A549 (cell line): ENCODE results near the gene STX8. TPM values are rescaled to one million over a fixed set of nuclear protein-coding genes. Genes with fewer than 3 reads are reported as not detected.
A peak's percentile ranks its signal among the peaks of the same experiment; 100 is the strongest.

ENCODE experiments used
- ATAC-seq, 2 experiments: fragments of 200-7000 bp in 1 of 2; fragments of >200 bp in 1 of 2; cut with Nextera tagmentation in 1 of 2; cut with Tn5 transposase in 1 of 2; 3 replicates each; pipeline versions ENCODE4 v1.8.0 to v1.9.1; 2018 to 2020; ENCODE audit warnings: mild to moderate bottlenecking in 1 of 2, moderate library complexity in 1 of 2
- CTCF ChIA-PET: fragments of 300-600 bp; sonication (Branson Sonifier 250); formaldehyde crosslinking; extraction: SDS; loops from one replicate; lab custom pipeline; 2021; ENCODE audit warnings: antibody characterized with exemption, inconsistent platforms; lab: Yijun Ruan, JAX
- POLR2A ChIA-PET: fragments of 350-600 bp; formaldehyde crosslinking; extraction: SDS; loops from one replicate; lab custom pipeline; 2021; ENCODE audit warnings: antibody characterized with exemption, inconsistent platforms; lab: Yijun Ruan, JAX
- DNase-seq, 2 experiments: peaks; one replicate each; pipeline versions ENCODE4 v3.0.0 to v3.0.0-alpha.2; 2011 to 2016; ENCODE audit warnings: low read depth in 1 of 2, low spot score in 1 of 2
- FAIRE-seq: peaks from 2 replicates; lab custom pipeline; 2011; peaks lifted over from hg19 to GRCh38; lab: Jason Lieb, UNC
- H3K27ac ChIP-seq, 2 experiments: fragments of >200 bp; sonication (Bioruptor Twin); formaldehyde crosslinking; 3 replicates each; pipeline ENCODE4 v1.5.1; 2016 to 2017
- H3K4me1 ChIP-seq: fragments of >200 bp; sonication (Bioruptor Twin); formaldehyde crosslinking; 3 replicates; pipeline ENCODE4 v1.6.1; 2016
- H3K4me2 ChIP-seq: fragments of >200 bp; sonication (Bioruptor Twin); formaldehyde crosslinking; 3 replicates; pipeline ENCODE4 v1.6.1; 2016
- H3K4me3 ChIP-seq: fragments of >200 bp; sonication (Bioruptor Twin); formaldehyde crosslinking; 3 replicates; pipeline ENCODE4 v1.5.1; 2016
- H3K9me3 ChIP-seq: fragments of >200 bp; sonication (Bioruptor Twin); formaldehyde crosslinking; 3 replicates; pipeline ENCODE4 v1.6.1; 2016
- CEBPB ChIP-seq, 2 experiments: fragments of >200 bp in 1 of 2; sonication (Bioruptor Twin) in 1 of 2; formaldehyde crosslinking in 1 of 2; IDR thresholded peaks; 2 replicates each; pipeline ENCODE4 v1.6.1; 2012 to 2016
- CHD4 ChIP-seq: fragments of 200-600 bp; sonication (generic); IDR thresholded peaks from 2 replicates; pipeline ENCODE4 v1.6.1; 2016; ENCODE audit warnings: antibody characterized with exemption, mild to moderate bottlenecking, borderline replicate concordance
- EP300 ChIP-seq, 2 experiments: fragments of >200 bp; sonication (Bioruptor Twin); formaldehyde crosslinking; IDR thresholded peaks; 2 replicates in 1 of 2; 3 replicates in 1 of 2; pipeline ENCODE4 v1.6.1; 2016 to 2017
- ESRRA ChIP-seq: fragments of 150-350 bp; IDR thresholded peaks from 2 replicates; pipeline ENCODE4 v1.6.1; 2014; ENCODE audit warnings: mild to moderate bottlenecking, low read length, borderline replicate concordance
- FOSB ChIP-seq: fragments of 250-450 bp; sonication (Bioruptor Pico); IDR thresholded peaks from 2 replicates; pipeline ENCODE4 v1.5.0; 2020; ENCODE audit warnings: mild to moderate bottlenecking, moderate library complexity
- GATA3 ChIP-seq: IDR thresholded peaks from 2 replicates; pipeline ENCODE4 v1.6.1; 2012; ENCODE audit warnings: borderline replicate concordance
- HEYL ChIP-seq: fragments of 250-450 bp; sonication (Bioruptor Pico); IDR thresholded peaks from 2 replicates; pipeline ENCODE4 v1.8.0; 2021; ENCODE audit warnings: mild to moderate bottlenecking, moderate library complexity
- HOXB13 ChIP-seq: fragments of 250-450 bp; sonication (Bioruptor Pico); IDR thresholded peaks from 2 replicates; pipeline ENCODE4 v1.5.0; 2020; ENCODE audit warnings: low read depth, mild to moderate bottlenecking, moderate library complexity
- HOXB5 ChIP-seq: fragments of 250-450 bp; sonication (Bioruptor Pico); IDR thresholded peaks from 2 replicates; pipeline ENCODE4 v1.5.0; 2020; ENCODE audit warnings: mild to moderate bottlenecking, moderate library complexity
- KDM1A ChIP-seq: fragments of 200-600 bp; sonication (generic); IDR thresholded peaks from 2 replicates; pipeline ENCODE4 v1.6.1; 2016; ENCODE audit warnings: low read depth, mild to moderate bottlenecking
- MAZ ChIP-seq: fragments of 150-350 bp; IDR thresholded peaks from 2 replicates; pipeline ENCODE4 v1.6.1; 2014; ENCODE audit warnings: antibody characterized with exemption, low read depth, low read length, borderline replicate concordance
- MYC ChIP-seq: IDR thresholded peaks from 2 replicates; pipeline ENCODE4 v1.6.1; 2012; ENCODE audit warnings: mild to moderate bottlenecking, inconsistent platforms, low read length, improper control_type of control experiment, borderline replicate concordance
- NPAS2 ChIP-seq: fragments of 250-450 bp; sonication (Bioruptor Pico); IDR thresholded peaks from 2 replicates; pipeline ENCODE4 v1.8.0; 2022; ENCODE audit warnings: mild to moderate bottlenecking, moderate library complexity, borderline replicate concordance
- POLR2A ChIP-seq: IDR thresholded peaks from 2 replicates; pipeline ENCODE4 v1.6.1; 2012; ENCODE audit warnings: mild to moderate bottlenecking, low read length
- TP53 ChIP-seq: fragments of 250-450 bp; sonication (Bioruptor Pico); IDR thresholded peaks from 2 replicates; pipeline ENCODE4 v1.5.0; 2021; ENCODE audit warnings: mild to moderate bottlenecking, moderate library complexity
- ZC3H11A ChIP-seq: fragments of 450-650 bp; IDR thresholded peaks from 2 replicates; pipeline ENCODE4 v1.6.1; 2014; ENCODE audit warnings: antibody characterized with exemption, mild to moderate bottlenecking
- ZNF302 ChIP-seq: fragments of 250-450 bp; sonication (Bioruptor Pico); IDR thresholded peaks from 2 replicates; pipeline ENCODE4 v1.9.0; 2021; ENCODE audit warnings: inconsistent platforms, mild to moderate bottlenecking, moderate library complexity
- WGBS: methylation state at CpG from one replicate; pipeline ENCODE4 v1.1.6; 2017; ENCODE audit errors: missing lambda C conversion rate; 5-methylcytosine and 5-hydroxymethylcytosine counted together
- polyA plus RNA-seq, 4 experiments: library from polyadenylated mRNA; depleted of rRNA in 3 of 4; stranded (reverse); fragments of >200 nt; fragmentation: RNase III in 1 of 4; extraction: RNeasy Plus Mini Kit Qiagen cat#74134 plus additional on column Dnase treatment in 1 of 4; gene quantifications; 2 replicates in 3 of 4; 3 replicates in 1 of 4; pipeline ENCODE4 v1.2.3, GENCODE V29; 2011 to 2017
- TF ChIP-seq, protein P1 (sequence below): fragments of 250-450 bp; sonication (Bioruptor Pico); IDR thresholded peaks from 2 replicates; pipeline ENCODE4 v1.5.0; 2020; ENCODE audit warnings: low read depth, mild to moderate bottlenecking, moderate library complexity
- TF ChIP-seq, protein P2 (sequence below): IDR thresholded peaks from 2 replicates; pipeline ENCODE4 v1.6.1; 2012
- TF ChIP-seq, protein P3 (sequence below): fragments of 250-450 bp; sonication (Bioruptor Pico); IDR thresholded peaks from 2 replicates; pipeline ENCODE4 v1.5.0; 2021; ENCODE audit warnings: mild to moderate bottlenecking, moderate library complexity, borderline replicate concordance
- TF ChIP-seq, protein P4 (sequence below): fragments of >200 bp; sonication (Bioruptor Twin); formaldehyde crosslinking; IDR thresholded peaks from 3 replicates; pipeline ENCODE4 v1.5.1; 2016

The STX8 gene
- polyA plus RNA-seq, 2 of the 4 experiments (the other 2 are of a cell fraction): 93.6 to 168 TPM

DNA sequence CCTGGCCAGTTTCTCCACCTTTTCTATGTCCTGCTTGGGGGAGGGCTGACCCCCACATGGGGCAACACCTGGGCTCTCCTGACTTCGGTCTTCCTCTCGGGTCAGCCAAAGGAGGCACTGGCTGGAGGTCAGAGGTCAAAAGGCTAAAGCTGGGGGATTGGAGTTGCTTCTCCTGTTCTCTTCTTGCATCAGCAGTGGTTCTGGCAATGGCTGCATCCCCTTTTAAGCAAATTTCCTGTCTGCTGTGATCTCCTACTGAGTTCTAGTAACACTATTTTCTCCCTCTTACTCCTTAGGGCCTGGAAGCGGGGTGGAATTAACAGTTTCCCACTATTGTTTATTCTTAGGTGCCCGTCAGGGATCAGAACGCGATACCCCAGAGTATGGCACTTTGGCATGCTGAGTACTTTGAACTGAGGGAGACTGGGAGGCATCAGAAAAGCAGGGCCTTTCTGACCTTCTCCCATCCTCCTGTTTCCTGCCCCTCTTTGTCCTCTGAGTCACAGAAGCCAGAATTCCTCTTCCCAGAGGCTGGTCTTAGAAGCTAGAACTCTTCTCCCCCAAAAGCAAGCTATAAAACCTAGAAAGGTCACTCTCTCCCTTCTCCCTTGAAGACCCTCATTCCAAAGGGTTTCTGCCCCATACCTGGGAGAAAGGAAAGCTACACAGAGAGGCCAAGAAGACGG, 268.2 kb downstream of the STX8 start (continued):
- no peak for TF ChIP-seq MAZ
- TF ChIP-seq HOXB5 (CRISPR knock-in tag): no peak
- TF ChIP-seq, all 56 proteins: peak for 0

DNA sequence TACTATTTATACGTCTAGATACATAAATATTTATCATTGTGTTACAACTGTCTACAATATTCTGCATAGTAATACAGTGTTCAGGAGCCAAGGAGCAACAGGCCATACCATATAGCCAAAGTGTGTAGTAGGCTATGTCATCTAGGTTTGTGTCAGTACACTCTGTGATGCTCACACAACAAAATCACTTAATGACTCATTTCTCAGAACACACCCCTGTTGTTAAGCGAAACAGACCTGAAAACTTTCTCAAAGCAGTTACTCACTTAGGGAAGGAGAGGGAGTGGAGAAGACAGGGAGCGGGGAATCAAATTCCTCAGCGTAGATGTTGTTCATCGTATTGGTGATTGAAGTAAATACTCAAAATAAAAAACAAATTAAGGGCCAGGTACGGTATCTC, 269.5 kb downstream of the STX8 start:
- POLR2A ChIA-PET: no interaction called here
- H3K9me3 ChIP-seq: no peaks in the 10 kb centered on the region
- TF ChIP-seq, protein P1, sequence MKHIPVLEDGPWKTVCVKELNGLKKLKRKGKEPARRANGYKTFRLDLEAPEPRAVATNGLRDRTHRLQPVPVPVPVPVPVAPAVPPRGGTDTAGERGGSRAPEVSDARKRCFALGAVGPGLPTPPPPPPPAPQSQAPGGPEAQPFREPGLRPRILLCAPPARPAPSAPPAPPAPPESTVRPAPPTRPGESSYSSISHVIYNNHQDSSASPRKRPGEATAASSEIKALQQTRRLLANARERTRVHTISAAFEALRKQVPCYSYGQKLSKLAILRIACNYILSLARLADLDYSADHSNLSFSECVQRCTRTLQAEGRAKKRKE (CRISPR knock-in tag): no peak
- TF ChIP-seq CEBPB (IDR thresholded peaks at IDR 0.05): no peak
- TF ChIP-seq ZC3H11A: no peak
- no peak for TF ChIP-seq HEYL (CRISPR knock-in tag)
- TF ChIP-seq, protein P2, sequence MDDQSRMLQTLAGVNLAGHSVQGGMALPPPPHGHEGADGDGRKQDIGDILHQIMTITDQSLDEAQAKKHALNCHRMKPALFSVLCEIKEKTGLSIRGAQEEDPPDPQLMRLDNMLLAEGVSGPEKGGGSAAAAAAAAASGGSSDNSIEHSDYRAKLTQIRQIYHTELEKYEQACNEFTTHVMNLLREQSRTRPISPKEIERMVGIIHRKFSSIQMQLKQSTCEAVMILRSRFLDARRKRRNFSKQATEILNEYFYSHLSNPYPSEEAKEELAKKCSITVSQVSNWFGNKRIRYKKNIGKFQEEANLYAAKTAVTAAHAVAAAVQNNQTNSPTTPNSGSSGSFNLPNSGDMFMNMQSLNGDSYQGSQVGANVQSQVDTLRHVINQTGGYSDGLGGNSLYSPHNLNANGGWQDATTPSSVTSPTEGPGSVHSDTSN: no peak
- TF ChIP-seq, protein P3, sequence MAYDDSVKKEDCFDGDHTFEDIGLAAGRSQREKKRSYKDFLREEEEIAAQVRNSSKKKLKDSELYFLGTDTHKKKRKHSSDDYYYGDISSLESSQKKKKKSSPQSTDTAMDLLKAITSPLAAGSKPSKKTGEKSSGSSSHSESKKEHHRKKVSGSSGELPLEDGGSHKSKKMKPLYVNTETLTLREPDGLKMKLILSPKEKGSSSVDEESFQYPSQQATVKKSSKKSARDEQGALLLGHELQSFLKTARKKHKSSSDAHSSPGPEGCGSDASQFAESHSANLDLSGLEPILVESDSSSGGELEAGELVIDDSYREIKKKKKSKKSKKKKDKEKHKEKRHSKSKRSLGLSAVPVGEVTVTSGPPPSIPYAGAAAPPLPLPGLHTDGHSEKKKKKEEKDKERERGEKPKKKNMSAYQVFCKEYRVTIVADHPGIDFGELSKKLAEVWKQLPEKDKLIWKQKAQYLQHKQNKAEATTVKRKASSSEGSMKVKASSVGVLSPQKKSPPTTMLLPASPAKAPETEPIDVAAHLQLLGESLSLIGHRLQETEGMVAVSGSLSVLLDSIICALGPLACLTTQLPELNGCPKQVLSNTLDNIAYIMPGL: no peak
- TF ChIP-seq ZNF302: no peak
- no peak for TF ChIP-seq HOXB13 (CRISPR knock-in tag)
- TF ChIP-seq NPAS2: no peak
- TF ChIP-seq MYC: no peak
- no peak for TF ChIP-seq ESRRA
- TF ChIP-seq GATA3: no peak
- no peak for TF ChIP-seq CHD4
- TF ChIP-seq, protein P4, sequence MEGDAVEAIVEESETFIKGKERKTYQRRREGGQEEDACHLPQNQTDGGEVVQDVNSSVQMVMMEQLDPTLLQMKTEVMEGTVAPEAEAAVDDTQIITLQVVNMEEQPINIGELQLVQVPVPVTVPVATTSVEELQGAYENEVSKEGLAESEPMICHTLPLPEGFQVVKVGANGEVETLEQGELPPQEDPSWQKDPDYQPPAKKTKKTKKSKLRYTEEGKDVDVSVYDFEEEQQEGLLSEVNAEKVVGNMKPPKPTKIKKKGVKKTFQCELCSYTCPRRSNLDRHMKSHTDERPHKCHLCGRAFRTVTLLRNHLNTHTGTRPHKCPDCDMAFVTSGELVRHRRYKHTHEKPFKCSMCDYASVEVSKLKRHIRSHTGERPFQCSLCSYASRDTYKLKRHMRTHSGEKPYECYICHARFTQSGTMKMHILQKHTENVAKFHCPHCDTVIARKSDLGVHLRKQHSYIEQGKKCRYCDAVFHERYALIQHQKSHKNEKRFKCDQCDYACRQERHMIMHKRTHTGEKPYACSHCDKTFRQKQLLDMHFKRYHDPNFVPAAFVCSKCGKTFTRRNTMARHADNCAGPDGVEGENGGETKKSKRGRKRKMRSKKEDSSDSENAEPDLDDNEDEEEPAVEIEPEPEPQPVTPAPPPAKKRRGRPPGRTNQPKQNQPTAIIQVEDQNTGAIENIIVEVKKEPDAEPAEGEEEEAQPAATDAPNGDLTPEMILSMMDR: no peak
- no peak for TF ChIP-seq FOSB (CRISPR knock-in tag)
- no peak for TF ChIP-seq KDM1A
- TF ChIP-seq EP300 (IDR thresholded peaks at IDR 0.05): no peak
- TF ChIP-seq TP53 (CRISPR knock-in tag): no peak
- no peak for TF ChIP-seq POLR2A
- TF ChIP-seq, all 56 proteins: peak for 0
- FAIRE-seq (no peak), ATAC-seq (no peak), DNase-seq (peak in 1 of 2 experiments; percentile 22)
- WGBS: 91% methylated on average over 6 of the region's 6 CpGs
- CTCF ChIA-PET: interaction anchor here (1.8 kb wide), 1 partner anchor 27 kb away, joined by 4 read pairs; no protein-coding TSS in a partner anchor
- Histone ChIP-seq H3K4me1 (peaks cover 8% of the 10 kb centered on the region; the same call in 2 of the 3 replicates), H3K27ac (no peak overlapping the region), H3K4me3 (no peak overlapping the region), H3K4me2 (no peak overlapping the region)
